ENCODE data around the gene SLC37A3. TPM values are rescaled to one million over a fixed set of nuclear protein-coding genes. Genes with fewer than 3 reads are reported as not detected.
"Not testable (repeated sequence)": the region's sequence is repeated elsewhere in the genome, so short reads cannot be mapped to it uniquely, and the experiment has no call there.

The SLC37A3 gene
- total RNA-seq, 2 experiments from 2014 or later = 27.0 to 35.3 TPM

DNA sequence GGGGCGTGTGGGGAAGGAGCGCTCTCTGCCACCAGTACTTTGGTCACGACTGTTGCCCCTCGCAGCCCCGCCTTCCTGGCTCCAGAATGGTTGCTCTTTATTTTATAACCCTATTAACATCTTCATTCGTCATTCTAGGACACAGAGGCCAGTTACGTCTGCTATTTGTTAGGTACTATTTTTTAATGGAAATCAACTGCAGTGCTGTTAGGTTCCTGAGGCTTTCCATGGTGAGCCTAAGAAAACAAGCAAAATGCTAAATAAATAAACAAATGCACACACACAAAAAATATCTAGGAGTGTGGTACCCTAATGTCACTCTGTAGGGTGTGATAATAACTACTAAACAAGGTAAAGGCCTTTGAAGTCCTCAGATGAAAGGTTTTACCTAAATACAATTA, 71.1 kb downstream of the SLC37A3 start:
- Mint-ChIP-seq H3K9me3 (ENCODE audit: low read depth) (no peaks in the 10 kb centered on the region), H3K36me3 (peaks cover 4% of the 10 kb centered on the region), H3K27me3 (no peaks in the 10 kb centered on the region), H3K27ac (no peak overlapping the region), H3K4me3 (no peak overlapping the region), H3K4me1 (no peaks in the 10 kb centered on the region)
- ATAC-seq (no peak), DNase-seq (no peak)
- CTCF ChIA-PET = interaction anchor here (0.9 to 1.7 kb wide), 3 partner anchors 23 to 411 kb away, joined by 3 to 4 read pairs (median 3); no protein-coding TSS in a partner anchor

GRCh38 chr7:140326116-140326928, 72.0 kb downstream of the SLC37A3 start:
- DNase-seq = peak; percentile 70
- Mint-ChIP-seq H3K4me1 (no peaks in the 10 kb centered on the region), H3K27me3 (no peaks in the 10 kb centered on the region), H3K36me3 (peaks cover 4% of the 10 kb centered on the region), H3K27ac (no peak overlapping the region), H3K9me3 (ENCODE audit: low read depth) (no peaks in the 10 kb centered on the region), H3K4me3 (no peak overlapping the region)
- peak; percentile 91 for ATAC-seq
- CTCF ChIA-PET = interaction anchor here (0.9 to 2.8 kb wide), 6 partner anchors 18 to 410 kb away, joined by 3 to 10 read pairs (median 4); no protein-coding TSS in a partner anchor

- Mint-ChIP-seq H3K27me3 (no peaks in the 10 kb centered on the region), H3K9me3 (ENCODE audit: low read depth) (no peaks in the 10 kb centered on the region), H3K4me3 (no peak overlapping the region), H3K36me3 (peaks cover under 1% of the 10 kb centered on the region), H3K4me1 (no peaks in the 10 kb centered on the region), H3K27ac (no peak overlapping the region)
- DNase-seq (no peak), ATAC-seq (no peak)
- CTCF ChIA-PET = interaction anchor here (1.1 to 2.8 kb wide), 3 partner anchors 18 to 271 kb away, joined by 3 to 10 read pairs (median 5); no protein-coding TSS in a partner anchor
Measured at GRCh38 chr7:140325600-140325999, 72.7 kb downstream of the SLC37A3 start.

DNA sequence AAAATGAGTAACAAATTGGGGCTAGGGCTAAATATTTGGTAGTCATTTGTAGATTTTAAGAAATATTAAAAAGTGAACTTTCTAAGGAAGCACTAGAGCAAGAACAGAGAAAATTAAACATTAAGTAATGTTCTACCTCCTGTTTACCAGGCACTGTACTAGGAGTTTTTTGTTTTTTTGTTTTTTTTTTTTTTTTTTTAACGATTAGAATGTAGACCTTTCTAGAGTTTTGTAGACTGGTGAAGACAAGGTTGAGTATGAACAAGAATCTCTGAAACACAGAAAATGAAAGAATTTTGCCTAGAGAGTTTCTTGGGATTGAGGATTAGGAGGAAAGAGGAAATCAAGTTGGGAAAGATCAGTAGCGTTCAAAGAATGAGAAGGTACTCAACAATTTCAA, 73.6 kb downstream of the SLC37A3 start:
- CTCF ChIA-PET = interaction anchor here (0.6 to 2.8 kb wide), 3 partner anchors 20 to 45 kb away, joined by 3 to 10 read pairs (median 3); no protein-coding TSS in a partner anchor
- H3K4me1 Mint-ChIP-seq = peaks cover 2% of the 10 kb centered on the region
- H3K27me3 Mint-ChIP-seq = no peaks in the 10 kb centered on the region
- no peak overlapping the region for H3K27ac Mint-ChIP-seq
- H3K9me3 Mint-ChIP-seq (ENCODE audit: low read depth) = no peaks in the 10 kb centered on the region
- ATAC-seq (no peak), DNase-seq (no peak)
- H3K36me3 Mint-ChIP-seq = peaks cover 2% of the 10 kb centered on the region
- H3K4me3 Mint-ChIP-seq = no peak overlapping the region

DNA sequence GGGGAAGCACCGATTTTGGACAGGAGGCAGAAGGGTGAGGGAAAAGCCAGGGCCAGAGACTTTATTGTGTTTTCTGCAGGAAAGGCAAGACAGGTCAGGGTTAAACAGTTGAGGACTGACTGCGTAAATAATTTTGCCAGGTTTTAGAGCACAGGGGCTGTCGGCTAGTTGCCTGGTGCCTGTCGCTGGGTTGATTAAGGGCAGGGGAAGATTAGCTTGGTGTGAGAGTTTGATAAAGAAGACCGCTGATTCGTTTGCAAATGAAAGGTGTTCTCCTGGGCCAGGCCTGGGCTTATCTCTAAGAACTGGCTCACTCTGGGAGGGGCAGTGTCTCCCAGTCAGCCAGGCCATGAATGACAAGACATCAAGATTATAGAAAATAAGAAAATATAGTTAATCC, 75.6 kb downstream of the SLC37A3 start:
- Mint-ChIP-seq H3K27ac (no peak overlapping the region), H3K9me3 (ENCODE audit: low read depth) (peaks cover 2% of the 10 kb centered on the region), H3K36me3 (peaks cover 10% of the 10 kb centered on the region), H3K4me3 (no peak overlapping the region), H3K4me1 (peaks cover 4% of the 10 kb centered on the region), H3K27me3 (no peaks in the 10 kb centered on the region)
- CTCF ChIA-PET = no interaction called here
- DNase-seq (no peak), ATAC-seq (no peak)

DNA sequence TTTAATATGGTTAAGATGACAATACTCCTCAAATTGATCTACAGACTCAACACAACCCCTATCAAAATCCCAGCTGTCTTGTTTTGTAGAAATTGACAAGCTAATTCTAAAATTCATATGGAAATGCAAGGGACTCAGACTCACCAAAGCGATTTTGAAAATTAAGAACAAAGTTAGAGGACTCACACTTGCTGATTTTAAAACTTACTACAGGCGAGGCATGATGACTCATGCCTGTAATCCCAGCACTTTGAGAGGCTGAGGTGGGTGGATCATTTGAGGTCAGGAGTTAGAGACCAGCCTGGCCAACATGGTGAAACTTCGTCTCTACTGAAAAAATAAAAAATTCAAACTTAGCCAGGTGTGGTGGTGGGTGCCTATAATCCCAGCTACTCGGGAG, 78.3 kb downstream of the SLC37A3 start:
- DNase-seq; H3K9me3 Mint-ChIP-seq (ENCODE audit: low read depth); ATAC-seq; CTCF ChIA-PET; H3K4me3 Mint-ChIP-seq; H3K27ac Mint-ChIP-seq; H3K27me3 Mint-ChIP-seq: not testable (repeated sequence)
- Mint-ChIP-seq H3K36me3 (peaks cover 17% of the 10 kb centered on the region), H3K4me1 (peaks cover 20% of the 10 kb centered on the region)

DNA sequence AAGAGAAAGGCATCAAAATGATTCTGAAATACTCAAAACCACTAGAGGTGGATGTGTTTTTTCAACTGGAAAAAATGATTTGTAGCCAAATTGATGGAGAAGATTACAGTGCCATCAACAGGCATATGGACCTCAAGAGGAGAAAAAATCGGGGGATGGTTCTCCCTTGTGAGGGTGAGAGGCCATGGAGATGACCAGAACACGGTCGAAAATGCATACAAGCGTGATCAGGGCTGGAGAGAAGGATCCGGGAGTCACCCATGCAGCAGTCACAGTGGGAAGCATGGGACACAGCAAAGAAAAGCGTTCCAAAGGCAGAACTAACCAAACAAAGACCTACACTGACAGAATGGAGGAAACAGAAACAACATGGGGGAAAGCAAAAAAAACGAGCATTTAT, 80.3 kb downstream of the SLC37A3 start:
- DNase-seq (no peak), ATAC-seq (no peak)
- CTCF ChIA-PET = no interaction called here
- H3K27me3 Mint-ChIP-seq = no peaks in the 10 kb centered on the region
- H3K36me3 Mint-ChIP-seq = peaks cover 19% of the 10 kb centered on the region
- H3K4me1 Mint-ChIP-seq = peaks cover 20% of the 10 kb centered on the region
- H3K27ac Mint-ChIP-seq = no peak overlapping the region
- H3K9me3 Mint-ChIP-seq (ENCODE audit: low read depth) = peaks cover 4% of the 10 kb centered on the region
- no peak overlapping the region for H3K4me3 Mint-ChIP-seq

GRCh38 chr7:140317597-140317996, 80.7 kb downstream of the SLC37A3 start:
- DNase-seq (no peak), ATAC-seq (no peak)
- peaks cover 24% of the 10 kb centered on the region for H3K36me3 Mint-ChIP-seq
- H3K9me3 Mint-ChIP-seq (ENCODE audit: low read depth) = peaks cover 8% of the 10 kb centered on the region
- no peak overlapping the region for H3K27ac Mint-ChIP-seq
- no peak overlapping the region for H3K4me3 Mint-ChIP-seq
- CTCF ChIA-PET = no interaction called here
- peaks cover 24% of the 10 kb centered on the region for H3K4me1 Mint-ChIP-seq
- H3K27me3 Mint-ChIP-seq = no peaks in the 10 kb centered on the region

- peak; percentile 39 for ATAC-seq
- Mint-ChIP-seq H3K27me3 (no peaks in the 10 kb centered on the region), H3K9me3 (ENCODE audit: low read depth) (peaks cover 19% of the 10 kb centered on the region), H3K4me3 (no peak overlapping the region), H3K4me1 (peaks cover 27% of the 10 kb centered on the region), H3K27ac (peak overlapping the region; percentile 53), H3K36me3 (peaks cover 35% of the 10 kb centered on the region)
- no peak for DNase-seq
- CTCF ChIA-PET = interaction anchor here (0.9 to 1.1 kb wide), 3 partner anchors 9 to 671 kb away, joined by 3 read pairs; no protein-coding TSS in a partner anchor
Measured at GRCh38 chr7:140316165-140316661, 82.1 kb downstream of the SLC37A3 start.

GRCh38 chr7:140315498-140316164, 82.7 kb downstream of the SLC37A3 start:
- CTCF ChIA-PET = interaction anchor here (0.9 to 1.1 kb wide), 2 partner anchors 11 to 670 kb away, joined by 3 read pairs; no protein-coding TSS in a partner anchor
- peaks cover 19% of the 10 kb centered on the region for H3K9me3 Mint-ChIP-seq (ENCODE audit: low read depth)
- DNase-seq (no peak), ATAC-seq (no peak)
- H3K36me3 Mint-ChIP-seq = peaks cover 36% of the 10 kb centered on the region
- no peak overlapping the region for H3K27ac Mint-ChIP-seq
- H3K27me3 Mint-ChIP-seq = no peaks in the 10 kb centered on the region
- H3K4me1 Mint-ChIP-seq = peaks cover 29% of the 10 kb centered on the region
- no peak overlapping the region for H3K4me3 Mint-ChIP-seq

DNA sequence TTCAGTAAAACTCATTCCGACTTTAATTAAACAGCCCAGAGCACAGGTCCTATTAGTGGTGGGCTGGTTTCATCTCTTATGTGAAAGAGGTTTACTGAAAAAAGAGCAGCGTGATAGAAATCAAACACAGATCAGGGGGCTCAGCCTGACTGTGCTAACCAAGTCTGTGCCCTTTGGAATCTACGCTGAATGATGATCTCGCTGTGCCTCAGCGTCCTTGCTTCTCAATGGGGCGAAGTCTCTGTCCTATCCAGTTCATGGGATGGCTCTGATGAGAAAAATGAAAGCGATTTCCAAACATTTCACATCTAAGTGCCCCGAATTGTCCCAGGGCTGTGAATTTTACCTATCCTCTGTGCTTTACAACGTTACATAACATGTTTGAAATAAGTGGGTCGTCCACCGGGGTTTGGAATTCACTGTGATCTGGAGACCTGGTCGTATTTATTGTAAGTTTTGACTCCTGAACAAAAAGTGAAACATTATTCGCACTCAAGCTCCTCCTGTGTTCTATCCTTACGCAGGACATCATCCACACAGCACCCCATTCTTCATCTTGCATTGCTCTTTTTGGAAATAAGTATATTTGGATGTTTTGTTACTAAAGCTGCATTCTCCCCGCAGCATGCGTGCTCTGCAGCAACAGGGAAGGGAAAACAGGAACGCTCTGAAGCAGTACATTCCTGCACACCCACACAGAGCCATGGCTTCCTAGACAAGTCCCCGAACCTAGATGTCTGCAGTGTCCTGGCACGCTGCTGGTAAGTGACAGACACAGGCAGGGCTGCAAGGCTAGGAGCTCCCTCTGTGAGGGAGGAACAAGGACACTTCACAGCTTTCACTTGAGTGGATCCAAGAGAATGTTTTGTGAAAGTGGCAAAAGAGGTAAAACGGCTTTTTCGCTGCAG, 83.5 kb downstream of the SLC37A3 start:
- H3K9me3 Mint-ChIP-seq (ENCODE audit: low read depth) = peaks cover 19% of the 10 kb centered on the region
- DNase-seq = no peak
- H3K27me3 Mint-ChIP-seq = no peaks in the 10 kb centered on the region
- peaks cover 29% of the 10 kb centered on the region for H3K4me1 Mint-ChIP-seq
- CTCF ChIA-PET = interaction anchor here (1.1 kb wide), 1 partner anchor 11 kb away, joined by 3 read pairs; no protein-coding TSS in a partner anchor
- ATAC-seq = no peak
- H3K36me3 Mint-ChIP-seq = peaks cover 35% of the 10 kb centered on the region
- no peak overlapping the region for H3K4me3 Mint-ChIP-seq
- H3K27ac Mint-ChIP-seq = no peak overlapping the region

- no peak overlapping the region for H3K4me3 Mint-ChIP-seq
- peaks cover 27% of the 10 kb centered on the region for H3K4me1 Mint-ChIP-seq
- no peak overlapping the region for H3K27ac Mint-ChIP-seq
- H3K36me3 Mint-ChIP-seq = peaks cover 23% of the 10 kb centered on the region
- DNase-seq (no peak), ATAC-seq (no peak)
- CTCF ChIA-PET = no interaction called here
- peaks cover 3% of the 10 kb centered on the region for H3K27me3 Mint-ChIP-seq
- H3K9me3 Mint-ChIP-seq (ENCODE audit: low read depth) = peaks cover 17% of the 10 kb centered on the region
Measured at GRCh38 chr7:140312141-140312846, 86.0 kb downstream of the SLC37A3 start.
